Stimulated activated CD8-positive, alpha-beta memory T cell treated with anti-CD3 and anti-CD28 coated beads, Interleukin-4, amount 100 ng/mL, for 4 hours (primary cell): Measurements from ENCODE around the gene SETD1B.

Experiments used
- DNase-seq, 2 donors: peaks; one replicate each; pipeline ENCODE4 v3.0.0-alpha.2; 2020; ENCODE audit warnings: low read depth in 2 of 2, low spot score in 1 of 2

SETD1B gene

DNA sequence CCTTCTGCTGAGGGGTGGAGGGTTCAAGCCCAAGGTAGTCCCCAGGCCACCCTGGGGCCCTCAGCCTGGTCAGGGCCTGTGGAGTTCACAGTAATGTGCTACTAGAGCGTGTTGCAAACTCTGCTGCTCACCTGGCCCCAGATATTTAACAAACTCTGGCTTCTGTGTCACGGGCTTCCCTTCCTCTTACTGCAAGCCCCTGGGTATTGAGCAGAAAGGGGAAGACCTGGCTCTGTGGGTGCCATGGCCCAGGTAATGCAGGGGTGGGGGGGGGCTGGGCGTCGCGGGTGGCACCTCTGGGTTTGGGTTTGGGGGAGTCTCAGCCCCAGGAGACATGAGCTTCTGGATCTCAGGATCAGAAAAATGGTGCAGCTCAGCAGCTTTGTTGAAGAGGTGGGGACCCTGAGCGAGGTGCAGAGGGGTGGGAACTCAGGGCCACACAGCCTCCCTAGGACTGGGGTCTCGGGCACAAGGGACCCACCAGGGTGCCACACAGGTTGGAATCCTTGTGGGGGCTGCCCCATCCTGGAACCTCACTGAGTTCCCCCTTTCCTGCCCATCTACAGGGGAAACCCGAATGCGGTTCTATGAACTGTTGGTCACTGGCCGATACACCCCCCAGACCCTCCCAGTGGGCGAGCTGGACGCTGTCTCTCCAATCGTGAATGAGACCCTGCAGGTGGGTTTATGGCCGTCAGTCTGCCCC lies 4.0 kb downstream of the SETD1B start:
- no peak for DNase-seq

DNA sequence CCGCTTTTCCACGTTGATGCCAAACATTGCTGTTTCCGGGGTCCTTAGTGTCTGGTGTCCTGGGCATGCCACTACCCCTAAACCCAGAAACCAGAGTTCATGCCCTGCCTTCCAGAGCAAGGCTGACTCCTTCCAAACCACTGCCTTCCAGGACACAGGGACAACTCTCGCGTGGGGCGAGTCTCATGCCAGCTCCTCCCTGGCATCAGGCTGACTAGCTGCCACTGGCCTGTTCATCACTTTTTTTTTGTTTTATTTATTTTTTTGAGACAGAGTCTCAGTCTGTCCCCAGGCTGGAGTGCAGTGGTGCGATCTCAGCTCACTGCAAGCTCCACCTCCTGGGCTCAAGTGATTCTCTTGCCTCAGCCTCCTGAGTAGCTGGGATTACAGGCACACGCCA lies 4.8 kb downstream of the SETD1B start:
- DNase-seq: no peak

DNA sequence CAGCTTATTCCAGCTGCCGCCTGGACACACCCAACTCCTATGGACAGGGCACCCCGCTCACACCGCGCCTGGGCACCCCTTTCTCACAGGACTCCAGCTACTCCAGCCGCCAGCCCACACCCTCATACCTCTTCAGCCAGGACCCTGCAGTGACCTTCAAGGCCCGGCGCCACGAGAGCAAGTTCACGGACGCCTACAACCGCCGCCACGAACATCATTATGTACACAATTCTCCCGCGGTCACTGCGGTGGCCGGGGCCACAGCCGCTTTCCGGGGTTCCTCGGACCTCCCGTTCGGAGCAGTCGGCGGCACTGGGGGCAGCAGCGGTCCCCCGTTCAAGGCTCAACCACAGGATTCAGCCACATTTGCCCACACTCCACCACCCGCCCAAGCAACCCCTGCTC lies 5.9 kb downstream of the SETD1B start:
- DNase-seq: no peak

DNA sequence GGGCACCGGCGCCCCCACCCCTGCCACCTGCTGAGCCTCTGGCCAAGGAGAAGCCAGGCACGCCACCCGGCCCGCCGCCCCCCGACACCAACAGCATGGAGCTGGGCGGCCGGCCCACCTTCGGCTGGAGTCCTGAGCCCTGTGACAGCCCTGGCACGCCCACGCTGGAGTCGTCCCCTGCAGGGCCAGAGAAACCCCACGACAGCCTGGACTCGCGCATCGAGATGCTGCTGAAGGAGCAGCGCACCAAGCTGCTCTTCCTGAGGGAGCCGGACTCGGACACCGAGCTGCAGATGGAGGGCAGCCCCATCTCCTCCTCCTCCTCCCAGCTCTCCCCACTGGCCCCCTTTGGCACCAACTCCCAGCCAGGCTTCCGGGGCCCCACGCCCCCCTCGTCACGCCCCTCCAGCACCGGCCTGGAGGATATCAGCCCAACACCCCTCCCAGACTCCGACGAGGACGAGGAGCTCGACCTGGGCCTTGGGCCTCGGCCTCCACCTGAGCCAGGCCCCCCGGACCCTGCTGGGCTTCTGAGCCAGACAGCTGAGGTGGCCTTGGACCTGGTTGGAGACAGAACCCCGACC lies 6.5 kb downstream of the SETD1B start:
- no peak for DNase-seq

DNA sequence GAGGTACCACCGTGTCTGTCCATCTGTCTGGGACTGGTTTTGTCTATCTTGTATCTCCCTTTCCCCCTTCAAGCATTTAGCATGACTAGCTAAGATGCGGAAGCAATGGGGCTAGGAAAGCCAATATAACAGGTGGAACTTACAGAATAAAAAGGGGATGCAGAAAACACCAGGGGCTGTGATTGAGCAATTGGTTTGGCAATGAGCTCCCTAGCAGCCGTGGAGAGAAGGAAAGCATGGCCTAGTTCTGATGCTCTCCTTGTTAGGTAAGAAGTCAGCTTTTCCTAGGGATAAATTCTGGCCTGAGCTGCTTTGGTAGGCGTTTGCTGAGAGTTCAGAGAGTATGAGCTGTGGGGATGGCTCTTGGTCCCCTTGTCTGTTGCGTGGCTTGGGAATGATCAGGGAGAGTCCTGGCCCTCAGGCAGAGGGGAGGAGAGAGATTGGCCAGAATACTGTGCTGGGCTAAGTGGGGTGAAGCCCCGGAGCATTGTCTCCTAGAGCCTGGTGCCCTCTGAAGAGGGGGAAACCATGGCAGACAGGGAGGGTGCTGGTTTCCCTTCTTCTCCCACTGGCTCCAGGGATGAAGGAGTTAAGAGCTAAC lies 7.1 kb downstream of the SETD1B start:
- no peak for DNase-seq

DNA sequence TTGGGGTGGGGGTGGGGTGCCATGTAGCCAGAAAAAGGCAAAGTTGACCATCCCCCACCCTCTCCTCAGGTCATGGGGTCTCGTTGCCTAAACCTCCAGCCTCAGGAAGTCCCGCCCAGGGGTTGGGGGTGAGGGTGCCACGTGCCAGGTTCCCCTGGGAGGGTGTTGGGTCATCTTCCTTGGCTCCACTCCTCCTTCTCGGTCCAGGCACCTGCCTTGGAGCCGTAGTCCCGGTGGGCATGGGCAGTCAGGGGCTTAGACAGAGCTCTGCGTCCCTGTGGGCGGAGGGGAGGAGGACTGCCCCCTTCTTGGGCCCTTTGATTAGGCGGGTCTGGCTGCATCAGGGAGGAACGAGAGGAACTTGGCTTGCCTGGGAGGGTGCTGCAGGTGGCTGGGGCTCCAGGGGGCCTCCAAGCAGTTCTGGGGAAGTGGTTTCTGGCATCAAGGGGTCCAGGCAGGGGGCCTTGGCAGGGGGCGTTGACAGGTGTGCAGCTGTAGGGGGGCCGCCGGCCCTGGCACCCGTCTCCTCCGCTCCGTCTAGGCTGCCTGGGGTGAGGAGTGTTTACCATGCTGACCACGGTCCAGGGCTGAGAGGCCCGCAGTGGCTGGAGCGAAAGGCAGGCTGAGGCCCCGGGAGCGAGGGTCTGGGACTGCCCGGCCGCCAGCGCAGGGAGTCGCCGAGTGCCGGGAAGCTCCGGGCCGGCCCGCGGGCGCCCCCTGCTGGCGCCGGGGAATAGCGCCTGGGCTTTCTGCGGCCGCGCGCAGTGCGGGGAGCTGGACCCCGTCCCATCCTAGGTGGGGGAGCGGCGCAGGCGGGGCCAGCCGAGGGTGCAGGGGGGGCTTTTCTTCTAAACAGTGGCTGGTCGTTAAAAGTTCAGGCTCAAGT lies 7.9 kb downstream of the SETD1B start:
- no peak for DNase-seq

DNA sequence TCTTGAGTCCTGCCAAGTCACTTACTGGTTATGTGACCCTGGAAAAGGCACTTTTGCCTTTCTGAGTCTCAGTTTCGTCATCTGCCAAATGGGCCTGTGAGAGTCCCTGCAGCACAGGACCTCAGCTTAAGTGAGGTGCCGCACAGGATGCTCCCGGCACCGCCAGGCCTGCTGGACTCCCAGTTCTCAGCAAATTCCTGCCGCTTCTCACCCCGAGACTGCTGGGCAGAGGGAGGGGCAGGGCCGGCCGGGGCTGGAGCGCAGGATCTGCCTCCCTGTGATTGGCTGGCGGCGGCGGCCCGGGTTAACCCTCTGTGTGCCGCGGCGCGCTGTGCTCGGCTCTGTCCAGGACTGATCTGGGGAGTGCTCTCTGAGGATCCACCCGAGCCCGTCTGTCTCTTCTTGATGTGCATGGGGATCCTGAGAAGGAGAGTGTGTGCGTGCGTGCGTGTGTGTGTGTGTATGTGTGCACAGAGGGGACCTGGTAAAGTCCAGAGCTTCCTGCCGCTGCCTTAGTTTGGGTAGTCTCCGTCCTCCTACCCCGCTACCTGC lies 8.6 kb downstream of the SETD1B start:
- DNase-seq: no peak

DNA sequence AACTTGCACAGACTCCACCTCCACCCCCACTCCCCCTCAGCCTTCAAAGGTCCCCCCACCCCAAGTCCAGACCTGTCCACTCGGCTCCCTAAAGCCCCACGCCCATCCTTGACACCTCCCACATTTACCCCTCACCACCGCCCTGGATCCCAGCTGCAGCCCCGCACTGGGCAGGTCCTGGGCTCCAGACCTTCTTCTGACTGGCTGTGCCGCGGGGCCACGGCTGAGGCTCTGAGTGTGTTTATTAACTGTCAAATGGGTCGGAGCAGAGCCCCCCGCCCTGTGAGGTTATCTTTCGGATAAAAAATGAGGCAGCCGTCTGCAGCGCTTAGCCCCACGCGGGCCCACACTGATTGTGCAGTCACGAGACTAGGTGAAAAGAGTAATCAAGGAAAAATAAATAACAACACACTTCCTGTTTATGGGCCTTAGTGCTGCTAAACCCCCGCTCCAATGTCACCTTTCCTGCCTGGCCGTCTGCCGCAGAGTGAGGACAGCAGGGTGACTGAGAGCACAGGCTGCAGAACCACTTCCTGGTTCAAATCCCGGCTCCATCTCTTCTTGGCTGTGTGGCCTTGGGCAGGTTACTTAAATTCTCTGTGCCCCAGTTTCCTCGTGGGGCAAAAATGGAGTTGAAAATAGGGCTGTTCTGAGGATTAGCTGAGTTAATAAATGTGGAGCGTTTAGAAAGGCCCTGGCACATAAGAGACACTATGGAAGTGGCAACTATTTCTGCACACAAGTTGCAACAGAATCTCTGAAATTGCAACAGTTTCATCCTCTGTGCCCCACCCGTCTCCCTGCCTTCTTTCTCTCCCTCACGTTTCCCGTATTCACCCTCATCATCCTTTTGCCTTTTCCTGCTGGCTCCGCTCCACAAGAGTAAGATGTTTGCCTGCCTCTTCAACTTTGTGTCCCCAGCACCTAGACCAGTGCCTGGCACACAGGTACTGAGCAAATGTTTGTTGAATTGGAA lies 9.4 kb downstream of the SETD1B start:
- no peak for DNase-seq

DNA sequence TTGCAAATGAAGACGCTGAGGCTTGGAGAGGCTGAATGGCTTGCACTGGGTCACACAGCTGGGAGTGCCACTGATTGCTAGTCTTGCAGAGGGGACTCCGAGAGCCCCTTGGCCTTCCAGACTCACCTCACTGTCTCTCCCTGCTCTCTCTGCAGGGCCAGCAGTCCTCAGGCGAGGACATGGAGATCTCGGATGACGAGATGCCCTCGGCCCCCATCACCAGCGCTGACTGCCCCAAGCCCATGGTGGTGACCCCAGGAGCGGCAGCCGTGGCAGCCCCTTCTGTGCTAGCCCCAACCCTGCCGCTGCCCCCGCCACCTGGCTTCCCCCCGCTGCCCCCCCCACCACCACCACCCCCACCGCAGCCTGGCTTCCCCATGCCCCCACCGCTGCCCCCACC lies 10.1 kb downstream of the SETD1B start:
- no peak for DNase-seq

DNA sequence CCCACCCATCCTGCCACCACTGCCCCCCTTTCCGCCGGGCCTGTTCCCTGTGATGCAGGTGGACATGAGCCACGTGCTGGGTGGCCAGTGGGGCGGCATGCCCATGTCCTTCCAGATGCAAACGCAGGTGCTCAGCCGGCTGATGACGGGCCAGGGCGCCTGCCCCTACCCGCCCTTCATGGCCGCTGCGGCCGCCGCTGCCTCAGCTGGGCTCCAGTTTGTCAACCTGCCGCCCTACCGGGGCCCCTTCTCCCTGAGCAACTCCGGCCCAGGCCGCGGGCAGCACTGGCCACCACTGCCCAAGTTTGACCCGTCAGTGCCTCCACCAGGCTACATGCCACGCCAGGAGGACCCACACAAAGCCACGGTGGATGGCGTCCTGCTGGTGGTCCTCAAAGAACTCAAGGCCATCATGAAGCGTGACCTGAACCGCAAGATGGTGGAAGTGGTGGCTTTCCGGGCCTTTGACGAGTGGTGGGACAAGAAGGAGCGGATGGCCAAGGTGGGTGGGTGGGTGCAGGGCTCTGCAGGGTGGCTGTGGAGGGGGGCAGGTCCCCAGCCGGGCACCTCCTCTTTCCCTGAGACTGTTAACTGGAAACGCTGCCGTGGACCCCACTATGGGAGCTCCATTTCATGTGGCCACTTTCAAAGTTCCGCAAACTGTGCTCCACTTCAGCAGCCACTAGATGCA lies 10.8 kb downstream of the SETD1B start:
- no peak for DNase-seq

DNA sequence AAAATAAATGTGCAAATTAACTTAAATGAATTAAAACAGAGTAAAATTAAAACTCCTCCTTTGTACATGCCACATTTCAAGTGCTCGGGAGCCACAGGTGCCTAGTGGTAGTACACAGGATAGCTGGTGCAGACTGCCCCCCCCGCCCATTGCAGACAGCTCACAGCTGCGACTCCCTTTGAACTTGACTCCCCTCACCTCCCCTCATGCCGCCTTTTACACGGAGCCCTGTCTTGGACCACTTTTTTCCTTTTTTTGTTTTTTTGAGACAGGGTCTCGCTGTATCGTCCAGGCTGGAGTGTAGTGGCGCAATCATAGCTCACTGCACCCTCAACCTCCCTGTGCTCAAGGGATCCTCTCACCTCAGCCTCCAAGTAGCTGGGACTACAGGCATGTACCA lies 11.5 kb downstream of the SETD1B start:
- no peak for DNase-seq

DNA sequence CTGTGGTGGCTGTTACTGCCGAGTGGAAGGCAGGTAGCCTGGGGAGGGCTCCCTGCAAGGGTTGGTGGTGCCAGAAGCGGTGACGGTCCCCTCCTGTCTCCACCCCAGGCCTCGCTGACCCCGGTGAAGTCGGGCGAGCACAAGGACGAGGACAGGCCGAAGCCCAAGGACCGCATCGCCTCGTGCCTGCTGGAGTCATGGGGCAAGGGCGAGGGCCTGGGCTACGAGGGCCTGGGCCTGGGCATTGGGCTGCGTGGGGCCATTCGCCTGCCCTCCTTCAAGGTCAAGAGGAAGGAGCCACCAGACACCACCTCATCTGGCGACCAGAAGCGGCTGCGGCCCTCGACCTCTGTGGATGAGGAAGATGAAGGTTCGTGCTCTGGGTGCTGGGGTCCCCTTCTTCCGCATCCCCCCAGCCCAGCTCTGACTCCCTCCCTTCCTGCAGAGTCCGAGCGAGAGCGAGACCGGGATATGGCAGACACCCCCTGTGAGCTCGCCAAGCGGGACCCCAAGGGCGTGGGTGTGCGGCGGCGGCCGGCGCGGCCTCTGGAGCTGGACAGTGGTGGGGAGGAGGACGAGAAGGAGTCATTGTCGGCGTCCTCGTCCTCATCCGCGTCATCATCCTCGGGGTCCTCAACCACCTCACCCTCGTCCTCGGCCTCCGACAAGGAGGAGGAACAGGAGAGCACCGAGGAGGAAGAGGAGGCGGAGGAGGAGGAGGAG lies 13.3 kb downstream of the SETD1B start:
- no peak for DNase-seq

DNA sequence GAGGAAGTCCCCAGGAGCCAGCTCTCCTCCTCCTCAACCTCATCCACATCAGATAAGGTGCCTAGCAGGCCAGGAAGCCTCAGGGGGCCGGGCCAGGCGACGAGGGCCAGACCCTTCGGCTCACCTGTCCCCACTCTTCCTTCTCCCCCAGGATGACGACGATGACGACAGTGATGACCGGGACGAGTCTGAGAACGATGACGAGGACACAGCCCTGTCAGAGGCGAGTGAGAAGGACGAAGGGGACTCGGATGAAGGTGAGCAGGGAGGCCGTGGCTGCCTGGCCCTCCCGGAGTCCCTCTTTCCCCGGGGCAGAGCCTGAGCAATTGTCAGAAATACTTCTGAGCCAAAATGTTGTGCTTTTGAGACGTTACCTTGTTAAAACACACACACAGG lies 13.8 kb downstream of the SETD1B start:
- DNase-seq: no peak

DNA sequence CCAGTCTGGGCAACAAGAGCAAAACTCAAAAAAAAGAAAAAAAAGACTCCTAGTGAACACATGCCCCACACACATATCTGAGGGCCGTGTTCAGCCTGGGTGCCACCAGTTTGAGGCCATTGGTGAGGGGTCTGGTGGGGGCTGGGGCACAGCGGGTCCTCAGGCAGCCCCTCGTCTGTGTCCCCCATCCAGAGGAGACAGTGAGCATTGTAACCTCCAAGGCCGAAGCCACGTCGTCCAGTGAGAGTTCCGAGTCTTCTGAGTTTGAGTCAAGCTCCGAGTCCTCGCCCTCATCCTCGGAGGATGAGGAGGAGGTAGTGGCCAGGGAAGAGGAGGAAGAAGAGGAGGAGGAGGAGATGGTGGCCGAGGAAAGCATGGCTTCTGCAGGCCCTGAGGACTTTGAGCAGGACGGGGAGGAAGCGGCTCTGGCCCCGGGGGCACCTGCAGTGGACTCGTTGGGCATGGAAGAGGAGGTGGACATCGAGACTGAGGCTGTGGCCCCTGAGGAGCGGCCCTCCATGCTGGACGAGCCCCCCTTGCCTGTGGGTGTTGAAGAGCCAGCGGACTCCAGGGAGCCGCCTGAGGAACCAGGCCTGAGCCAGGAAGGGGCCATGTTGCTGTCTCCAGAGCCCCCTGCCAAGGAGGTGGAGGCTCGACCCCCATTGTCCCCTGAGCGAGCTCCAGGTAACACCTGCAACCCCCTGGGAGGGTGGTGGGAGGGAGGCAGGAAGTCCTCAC lies 15.6 kb downstream of the SETD1B start:
- no peak for DNase-seq

DNA sequence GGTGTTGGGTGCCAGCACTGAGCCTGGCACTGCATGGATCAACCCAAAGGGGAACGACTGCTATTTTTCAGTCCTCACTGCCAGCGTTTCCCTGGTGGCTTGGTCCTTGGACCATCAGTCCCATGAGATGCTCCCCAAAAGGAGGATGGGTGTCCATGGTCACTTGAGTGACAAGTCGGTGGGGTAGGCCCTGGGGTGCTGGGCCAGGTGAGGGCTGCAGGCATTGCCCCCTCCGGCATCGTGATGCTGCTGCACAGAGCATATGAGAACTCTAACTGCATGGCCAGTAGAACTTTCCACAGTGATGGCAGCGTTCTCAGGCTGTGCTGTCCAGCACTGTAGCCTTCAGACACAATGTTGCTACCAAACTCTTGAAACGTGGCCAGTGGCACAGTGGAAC lies 16.2 kb downstream of the SETD1B start:
- DNase-seq: no peak

DNA sequence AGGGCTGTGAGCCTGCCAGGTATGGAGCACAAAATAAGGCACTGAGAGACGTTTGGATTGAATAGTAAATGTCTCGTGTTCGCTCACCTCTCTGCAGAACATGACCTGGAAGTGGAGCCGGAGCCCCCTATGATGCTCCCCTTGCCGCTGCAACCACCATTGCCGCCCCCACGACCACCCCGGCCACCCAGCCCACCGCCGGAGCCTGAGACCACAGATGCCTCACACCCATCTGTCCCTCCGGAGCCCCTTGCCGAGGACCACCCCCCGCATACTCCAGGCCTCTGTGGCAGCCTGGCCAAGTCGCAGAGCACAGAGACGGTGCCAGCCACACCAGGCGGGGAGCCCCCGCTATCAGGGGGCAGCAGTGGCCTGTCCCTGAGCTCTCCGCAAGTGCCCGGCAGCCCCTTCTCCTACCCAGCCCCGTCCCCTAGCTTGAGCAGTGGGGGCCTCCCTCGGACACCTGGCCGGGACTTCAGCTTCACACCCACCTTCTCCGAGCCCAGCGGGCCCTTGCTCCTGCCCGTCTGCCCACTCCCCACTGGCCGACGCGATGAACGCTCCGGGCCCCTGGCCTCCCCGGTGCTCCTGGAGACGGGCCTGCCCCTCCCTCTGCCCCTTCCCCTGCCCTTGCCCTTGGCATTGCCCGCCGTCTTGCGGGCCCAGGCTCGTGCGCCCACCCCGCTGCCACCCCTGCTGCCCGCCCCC lies 18.7 kb downstream of the SETD1B start:
- DNase-seq: no peak

DNA sequence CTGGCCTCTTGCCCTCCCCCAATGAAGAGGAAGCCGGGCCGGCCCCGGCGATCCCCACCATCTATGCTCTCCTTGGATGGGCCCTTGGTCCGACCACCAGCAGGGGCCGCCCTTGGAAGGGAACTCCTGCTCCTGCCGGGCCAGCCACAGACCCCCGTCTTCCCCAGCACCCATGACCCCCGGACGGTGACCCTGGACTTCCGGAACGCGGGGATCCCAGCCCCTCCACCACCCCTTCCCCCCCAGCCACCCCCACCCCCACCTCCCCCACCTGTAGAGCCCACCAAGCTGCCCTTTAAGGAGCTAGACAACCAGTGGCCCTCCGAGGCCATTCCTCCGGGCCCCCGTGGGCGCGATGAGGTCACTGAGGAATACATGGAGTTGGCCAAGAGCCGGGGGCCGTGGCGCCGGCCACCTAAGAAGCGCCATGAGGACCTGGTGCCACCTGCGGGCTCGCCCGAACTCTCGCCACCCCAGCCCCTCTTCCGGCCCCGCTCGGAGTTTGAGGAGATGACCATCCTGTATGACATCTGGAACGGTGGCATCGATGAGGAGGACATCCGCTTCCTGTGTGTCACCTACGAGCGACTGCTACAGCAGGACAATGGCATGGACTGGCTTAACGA lies 19.4 kb downstream of the SETD1B start:
- no peak for DNase-seq
